ENCODE measurements around the gene COMMD4.
A peak's percentile ranks its signal among the peaks of the same experiment; 100 is the strongest.
"Not testable (repeated sequence)": the region's sequence is repeated elsewhere in the genome, so short reads cannot be mapped to it uniquely, and the experiment has no call there.

COMMD4 gene

DNA sequence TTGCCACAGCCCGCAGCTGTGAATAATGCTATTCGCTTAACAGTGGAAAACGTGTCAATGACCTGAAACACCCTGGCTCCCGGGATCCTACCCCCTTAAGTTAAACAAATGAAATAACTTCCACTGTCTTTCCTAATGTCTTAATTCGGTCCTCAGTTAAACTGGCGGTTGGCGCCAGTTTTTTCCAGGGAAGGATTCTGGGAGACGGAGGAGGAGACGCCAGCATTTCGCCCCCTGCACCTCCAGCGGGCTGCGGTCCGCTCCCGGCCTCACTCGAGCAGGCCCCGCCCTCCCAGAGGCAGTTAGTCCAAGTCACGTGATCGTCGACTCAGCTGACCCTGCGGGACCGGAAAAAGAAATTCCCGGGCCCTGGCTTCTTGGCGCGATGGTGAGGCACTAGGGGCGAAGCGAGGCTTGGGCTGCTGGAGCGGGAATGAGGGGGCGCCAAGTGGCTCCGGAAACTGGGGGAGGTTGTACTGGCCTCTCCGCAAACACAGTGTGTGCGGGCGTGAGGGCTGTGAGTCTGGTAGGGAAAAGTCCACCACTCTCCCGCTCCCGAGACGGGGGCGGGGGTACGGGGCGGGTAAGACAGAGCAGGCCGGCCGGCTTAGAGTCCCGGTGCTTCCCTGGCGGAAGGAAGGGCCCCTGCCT lies at the start of gene COMMD4:
COMMD4 (plus strand) TSS at position 359 of the 651 bp plus-strand sequence; CDS start at position 386, 27 bp downstream.
- peak; percentile 63 for DNase-seq (ENCODE audit: low read depth)

DNA sequence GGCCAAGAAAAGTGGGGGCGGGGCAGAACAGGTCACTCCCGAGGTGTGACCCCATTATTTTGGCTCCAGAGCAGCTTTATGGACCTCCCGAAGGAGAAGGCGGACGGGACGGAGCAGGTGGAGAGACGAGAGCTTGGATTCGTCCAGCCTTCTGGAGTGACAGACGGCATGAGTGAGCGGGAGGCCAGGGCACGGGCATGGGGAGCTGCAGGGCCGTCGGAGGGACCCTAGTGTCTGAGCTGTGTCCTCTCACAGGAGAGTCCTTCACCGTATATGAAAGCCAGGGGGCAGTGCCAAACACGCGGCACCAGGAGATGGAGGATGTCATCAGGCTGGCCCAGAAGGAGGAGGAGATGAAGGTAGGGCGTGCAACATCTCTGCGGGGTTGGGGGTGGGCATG lies 42.2 kb upstream of the COMMD4 start:
- not testable (repeated sequence) for DNase-seq (ENCODE audit: low read depth)

DNA sequence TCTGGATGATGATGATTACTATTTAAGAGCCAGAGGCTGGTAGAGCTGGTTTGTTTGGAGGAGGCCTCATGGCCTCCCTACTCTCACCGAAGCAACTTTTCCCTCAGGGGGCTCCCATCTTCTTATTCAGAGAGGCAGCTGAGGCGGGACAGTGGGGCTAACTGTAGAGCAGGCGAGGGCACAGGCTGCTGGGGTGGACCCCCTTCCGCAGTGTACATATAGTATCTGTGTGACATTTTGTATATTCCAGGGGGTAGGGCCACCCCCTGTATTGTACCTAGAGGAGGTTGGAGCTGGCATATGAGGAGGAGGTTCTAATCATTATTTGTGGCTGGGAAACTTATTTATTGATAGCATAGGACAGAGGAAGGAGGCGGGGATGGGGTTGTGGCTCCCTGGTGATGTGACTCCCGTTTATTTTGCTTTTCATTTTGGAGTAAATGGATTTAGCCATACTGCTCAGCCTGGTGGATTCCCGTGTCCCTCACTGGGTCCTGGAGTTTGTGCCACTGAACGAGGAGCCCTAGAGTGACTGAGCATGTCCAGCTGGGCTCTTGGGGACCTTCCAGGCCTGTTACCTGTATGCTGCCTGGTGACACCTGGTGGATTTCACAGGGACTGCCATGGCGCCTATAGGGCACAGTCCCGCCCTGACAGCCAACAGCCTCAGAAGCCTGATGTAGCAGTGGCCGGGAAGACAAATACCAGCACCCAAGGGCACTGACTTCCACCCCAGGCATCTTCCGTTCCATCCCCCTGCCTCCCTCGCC lies 37.1 kb upstream of the COMMD4 start:
- not testable (repeated sequence) for DNase-seq (ENCODE audit: low read depth)

DNA sequence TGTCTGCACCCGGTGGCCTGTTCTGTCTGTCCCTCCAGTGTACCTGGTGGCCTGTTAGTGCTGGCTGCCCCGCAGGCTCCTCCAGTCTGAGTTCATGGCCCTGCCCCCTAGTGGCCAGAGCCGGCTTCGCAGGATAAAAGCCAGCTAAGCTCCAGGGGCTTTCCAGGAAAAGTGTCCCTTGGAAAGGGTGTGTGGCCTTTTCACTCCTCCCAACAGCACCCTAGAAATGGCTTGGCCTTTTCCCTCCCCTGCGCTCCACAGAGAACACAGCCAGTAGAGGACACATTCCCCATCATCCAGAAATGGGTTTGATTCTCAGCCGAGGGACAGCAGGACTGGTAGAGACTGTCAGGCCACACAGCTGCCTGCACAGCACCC lies 36.6 kb upstream of the COMMD4 start:
- DNase-seq (ENCODE audit: low read depth) = not testable (repeated sequence)

DNA sequence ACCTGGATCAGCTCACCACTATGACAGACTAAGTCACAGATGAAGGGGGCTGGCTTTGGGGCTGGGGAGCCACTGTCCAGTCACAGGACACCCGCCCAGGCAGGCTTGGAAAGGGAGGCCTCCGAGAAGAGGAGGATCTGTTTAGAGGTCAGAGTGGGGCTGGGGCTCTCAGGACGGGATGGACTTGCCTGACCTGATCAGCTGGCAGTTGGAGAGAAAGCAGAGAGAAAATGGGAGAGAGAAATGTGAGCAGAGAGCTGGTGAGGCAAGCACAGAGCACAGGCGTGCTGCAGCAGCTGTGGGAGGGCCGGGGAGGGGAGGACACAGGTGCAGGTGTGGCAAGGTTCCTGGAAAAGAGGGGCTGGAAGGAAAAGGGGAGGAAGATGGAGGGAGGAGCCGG lies 35.8 kb upstream of the COMMD4 start:
- not testable (repeated sequence) for DNase-seq (ENCODE audit: low read depth)

DNA sequence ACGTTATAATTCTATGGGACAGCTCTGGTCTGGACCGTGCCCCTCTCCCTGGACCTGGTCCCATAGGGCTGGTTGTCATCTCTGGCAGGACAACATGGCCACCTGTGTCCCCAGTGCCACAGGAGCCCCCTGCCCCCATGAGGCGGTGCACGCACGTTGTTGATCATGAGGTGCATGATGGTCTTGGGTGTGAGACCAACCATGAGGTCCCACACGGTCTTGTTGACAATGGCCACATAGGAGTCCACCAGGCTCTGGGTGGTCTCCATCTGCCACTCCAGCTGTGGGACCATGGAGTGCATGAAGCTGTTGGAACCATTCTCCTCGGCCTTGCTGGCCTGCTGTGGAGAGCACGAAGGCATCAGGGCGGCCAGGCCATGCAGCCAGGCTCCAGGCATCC lies 33.5 kb upstream of the COMMD4 start:
- DNase-seq (ENCODE audit: low read depth) = no peak

DNA sequence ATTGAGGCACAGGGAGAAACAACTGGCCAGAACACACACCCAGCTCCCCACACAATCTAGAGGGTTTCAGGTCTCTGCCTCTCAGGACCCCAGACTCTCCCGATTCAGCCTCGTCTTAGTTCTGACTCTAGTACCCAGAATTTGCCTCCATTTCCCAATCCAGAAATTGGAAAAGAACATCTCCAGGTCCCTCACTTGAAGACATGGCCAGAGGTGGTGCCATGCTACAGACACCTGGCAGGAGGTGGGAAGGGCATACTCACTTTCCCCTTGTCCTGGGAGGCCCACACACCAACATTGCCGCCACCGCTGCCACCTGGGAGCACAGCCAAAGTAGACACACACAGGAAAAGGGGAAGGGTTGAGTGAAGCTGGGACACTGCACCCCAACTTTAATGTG lies 33.1 kb upstream of the COMMD4 start:
- DNase-seq (ENCODE audit: low read depth) = not testable (repeated sequence)

DNA sequence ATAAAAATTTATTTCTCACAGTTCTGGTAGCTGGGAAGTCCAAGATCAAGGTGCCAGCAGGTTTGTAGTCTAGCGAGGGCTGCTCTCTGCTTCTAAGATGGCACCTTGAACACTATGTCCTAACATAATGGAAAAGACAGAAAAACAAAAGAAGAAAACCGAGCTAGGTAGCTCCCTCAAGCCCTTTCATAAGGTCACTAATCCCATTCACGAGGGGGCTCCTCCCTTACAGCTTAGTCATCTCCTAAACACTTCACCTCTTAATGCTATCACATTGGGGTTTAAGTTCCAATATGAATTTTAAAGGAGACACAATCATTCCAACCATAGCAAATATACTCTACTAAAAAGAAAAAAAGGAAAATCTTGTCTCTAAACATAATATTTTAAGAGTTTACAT lies 29.7 kb upstream of the COMMD4 start:
- no peak for DNase-seq (ENCODE audit: low read depth)

DNA sequence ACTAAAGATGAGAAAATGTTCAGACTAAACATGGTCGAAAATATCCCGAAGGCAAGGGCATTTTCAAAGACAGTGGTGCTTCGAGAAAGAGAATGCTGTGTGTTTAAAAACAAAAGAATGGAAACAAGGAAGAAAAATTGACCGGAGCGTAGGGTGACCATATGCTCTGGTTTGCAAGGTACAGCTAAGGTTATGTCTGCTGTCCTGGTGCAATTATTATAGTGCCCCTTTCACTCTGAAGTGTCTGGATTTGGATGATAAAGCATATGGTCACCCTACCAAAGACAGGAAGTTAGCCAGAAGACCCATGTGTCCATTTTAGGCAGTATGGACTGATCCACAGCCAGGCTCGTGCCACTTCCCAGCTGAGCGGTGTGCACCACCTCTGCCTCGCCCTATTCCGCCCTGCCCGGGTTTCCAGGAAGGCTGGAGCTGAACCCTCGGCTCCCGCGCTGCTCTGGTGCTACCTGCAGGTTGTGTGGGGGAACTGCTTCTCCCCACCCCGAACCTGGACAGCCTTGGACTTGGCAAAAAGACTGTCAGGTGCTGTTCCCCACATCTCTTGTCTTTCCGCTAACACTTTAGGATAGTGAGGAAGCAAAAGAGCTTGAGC lies 28.0 kb upstream of the COMMD4 start:
- no peak for DNase-seq (ENCODE audit: low read depth)

DNA sequence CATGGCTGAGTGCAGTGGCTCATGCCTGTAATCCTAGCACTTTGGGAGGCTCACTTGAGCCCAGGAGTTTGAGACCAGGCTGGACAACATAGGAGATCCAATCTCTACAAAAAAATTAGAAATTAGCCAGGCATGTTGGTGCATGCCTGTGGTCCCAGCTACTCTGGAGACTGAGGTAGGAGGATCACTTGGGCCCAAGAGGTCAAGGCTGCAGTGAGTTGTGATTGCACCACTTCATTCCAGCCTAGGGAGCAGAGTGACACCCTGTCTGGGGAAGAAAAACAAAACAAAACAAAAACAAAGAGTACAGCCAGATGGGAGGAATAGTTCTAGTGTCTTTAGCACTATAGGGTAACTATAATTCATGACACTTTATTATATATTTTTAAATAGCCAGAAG lies 26.2 kb upstream of the COMMD4 start:
- DNase-seq (ENCODE audit: low read depth) = peak; percentile 23

DNA sequence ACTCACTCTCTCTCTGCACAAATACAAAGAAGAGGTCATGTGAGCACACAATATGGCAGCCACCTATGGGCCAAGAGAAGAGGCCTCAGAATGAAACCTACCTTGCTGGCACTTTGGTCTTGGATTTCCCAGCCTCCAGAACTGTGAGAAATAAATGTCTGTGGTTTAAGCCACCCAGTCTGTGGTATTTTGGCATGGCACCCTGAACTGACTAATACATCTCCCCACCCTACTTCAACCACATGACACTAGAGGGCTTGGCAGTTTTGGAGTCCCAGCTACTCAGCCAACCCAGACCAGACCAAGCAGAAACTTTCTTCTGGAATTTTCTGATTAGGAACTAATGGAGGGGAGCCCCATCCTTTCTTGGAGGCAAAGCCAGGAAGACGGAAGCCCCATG lies 23.3 kb upstream of the COMMD4 start:
- peak; percentile 25 for DNase-seq (ENCODE audit: low read depth)

DNA sequence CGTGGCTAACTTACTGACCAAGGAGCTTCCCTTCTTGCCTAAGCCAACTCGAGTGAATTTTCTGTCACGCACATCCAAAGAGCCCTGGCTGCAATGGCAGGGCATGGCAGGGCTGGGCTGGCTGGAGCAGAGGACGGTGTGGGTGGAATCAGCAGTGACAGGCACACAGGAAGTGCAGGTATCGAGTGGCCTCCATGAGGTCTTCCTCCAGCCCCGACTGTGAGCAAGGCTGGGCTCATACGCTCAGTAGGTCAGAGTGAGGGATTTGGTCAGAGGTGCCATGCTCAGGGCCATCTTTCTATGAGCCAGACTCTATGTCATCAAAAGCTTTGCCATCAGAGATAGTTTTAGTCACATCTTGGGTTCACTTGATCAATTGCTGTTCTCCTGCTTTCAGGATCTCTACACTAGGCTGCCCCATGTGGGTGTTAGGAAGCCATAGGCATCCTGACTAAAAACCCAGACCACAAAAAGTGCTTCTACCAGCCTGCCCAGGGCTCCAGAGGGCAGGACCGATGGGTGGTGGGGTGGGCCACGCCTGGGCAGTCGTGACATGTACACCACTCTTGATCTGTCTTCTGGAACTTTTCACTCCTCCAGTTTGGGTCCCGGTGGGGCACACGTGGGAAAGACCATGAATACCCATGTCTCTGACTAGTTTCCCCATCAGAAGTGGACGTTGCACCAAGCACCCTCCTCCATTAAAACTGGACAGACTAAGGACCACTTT lies 22.6 kb upstream of the COMMD4 start:
- no peak for DNase-seq (ENCODE audit: low read depth)

DNA sequence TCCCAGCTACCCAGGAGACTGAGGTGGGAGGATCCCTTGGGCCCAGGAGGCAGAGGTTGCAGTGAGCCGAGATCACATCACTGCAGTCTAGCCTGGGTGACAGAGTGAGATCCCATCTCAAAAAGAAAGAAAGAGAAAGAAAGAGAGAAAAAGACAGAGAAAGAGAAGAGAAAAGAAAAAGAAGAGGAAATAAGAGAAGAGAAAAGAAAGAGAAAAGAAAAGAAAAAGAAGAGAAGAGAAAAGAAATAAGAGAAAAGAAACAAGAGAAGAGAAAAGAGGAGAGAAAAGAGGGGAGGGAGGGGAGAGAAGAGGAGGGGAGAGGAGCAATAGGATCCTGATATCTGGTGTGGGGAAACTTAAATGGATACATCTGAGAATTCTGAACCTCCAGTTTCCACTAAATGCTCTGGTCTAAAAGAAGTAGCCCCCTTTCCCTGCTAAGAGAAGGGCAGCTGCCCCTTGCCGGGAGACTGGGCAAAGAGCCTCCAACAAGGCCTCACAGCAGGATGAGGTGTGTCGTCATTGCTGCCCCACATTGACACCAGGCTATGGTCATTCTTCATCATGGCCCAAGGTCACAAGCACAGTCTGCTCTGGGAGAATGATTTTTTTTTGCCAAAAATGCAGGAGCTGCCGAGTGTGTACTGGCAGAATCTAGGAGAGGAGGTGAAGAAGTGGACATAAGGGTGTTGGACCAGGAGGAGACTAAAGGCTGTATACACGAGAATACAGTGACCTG lies 21.1 kb upstream of the COMMD4 start:
- DNase-seq (ENCODE audit: low read depth) = no peak

DNA sequence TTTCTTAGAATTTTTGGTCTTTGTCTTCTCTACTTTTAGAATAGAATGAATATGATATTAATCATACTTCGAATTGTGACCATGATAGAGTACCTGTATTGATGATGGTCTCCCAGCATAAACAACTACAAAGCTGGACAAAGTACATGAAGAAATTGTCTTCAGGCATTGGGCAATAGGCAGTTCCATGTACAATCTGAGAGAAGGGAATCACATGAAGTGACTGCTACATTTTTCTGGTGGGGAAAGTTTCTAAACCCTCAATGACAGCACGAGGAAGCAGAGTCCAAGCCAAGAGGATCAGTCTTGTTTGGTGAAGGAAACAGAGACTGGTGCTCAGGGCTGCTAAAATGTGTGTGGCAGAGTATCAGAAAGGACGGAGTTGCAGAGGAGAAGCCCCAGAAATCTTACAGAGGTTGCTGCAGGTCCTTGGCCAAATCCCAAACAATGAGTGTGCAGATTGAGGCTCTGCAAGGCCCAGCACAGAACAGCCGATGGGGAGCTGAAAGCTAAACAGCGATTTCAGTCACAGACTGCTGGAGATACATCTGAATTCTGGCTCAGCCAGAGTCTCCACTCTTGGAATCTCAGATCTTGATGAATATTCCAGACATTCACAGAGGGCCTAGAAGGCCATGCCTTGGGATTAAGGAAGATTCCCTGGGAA lies 16.5 kb upstream of the COMMD4 start:
- DNase-seq (ENCODE audit: low read depth) = not testable (repeated sequence)

DNA sequence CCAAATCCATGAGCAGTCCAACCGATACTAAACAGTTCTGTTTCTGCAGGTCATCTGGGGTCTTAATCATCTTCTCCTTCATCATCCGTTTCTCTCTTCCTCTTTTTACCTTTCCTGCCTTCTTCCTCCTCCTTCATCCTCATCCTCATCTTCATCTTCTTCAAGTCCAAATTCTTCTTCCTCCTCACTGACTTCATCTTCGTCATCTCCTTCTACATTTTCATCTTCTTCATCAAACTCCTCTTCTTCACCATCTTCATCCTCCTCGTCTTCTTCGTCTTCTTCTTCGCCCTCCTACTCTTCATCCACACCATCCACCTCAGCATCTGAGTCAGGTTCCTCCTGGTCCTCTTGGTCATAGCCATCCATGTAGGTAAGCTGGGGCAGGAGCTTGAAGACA lies 14.2 kb upstream of the COMMD4 start:
- no peak for DNase-seq (ENCODE audit: low read depth)

DNA sequence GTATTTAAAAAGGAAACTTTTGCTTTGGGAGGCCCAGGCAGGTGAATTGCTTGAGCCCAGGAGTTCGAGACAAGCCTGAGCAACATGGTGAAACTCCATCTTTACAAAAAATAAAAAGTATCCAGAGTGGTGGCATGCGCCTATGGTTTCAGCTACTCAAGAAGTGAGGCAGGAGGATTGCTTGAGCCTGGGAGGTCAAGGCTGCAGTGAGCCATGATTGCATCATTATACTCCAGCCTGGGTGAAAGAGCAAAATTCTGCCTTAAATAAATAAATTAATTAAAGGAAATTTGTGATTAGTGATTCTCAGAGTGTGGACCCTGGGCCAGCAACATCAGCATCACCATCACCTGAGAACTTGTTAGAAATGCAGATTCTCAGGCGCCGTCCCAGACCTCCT lies 9.9 kb upstream of the COMMD4 start:
- no peak for DNase-seq (ENCODE audit: low read depth)

DNA sequence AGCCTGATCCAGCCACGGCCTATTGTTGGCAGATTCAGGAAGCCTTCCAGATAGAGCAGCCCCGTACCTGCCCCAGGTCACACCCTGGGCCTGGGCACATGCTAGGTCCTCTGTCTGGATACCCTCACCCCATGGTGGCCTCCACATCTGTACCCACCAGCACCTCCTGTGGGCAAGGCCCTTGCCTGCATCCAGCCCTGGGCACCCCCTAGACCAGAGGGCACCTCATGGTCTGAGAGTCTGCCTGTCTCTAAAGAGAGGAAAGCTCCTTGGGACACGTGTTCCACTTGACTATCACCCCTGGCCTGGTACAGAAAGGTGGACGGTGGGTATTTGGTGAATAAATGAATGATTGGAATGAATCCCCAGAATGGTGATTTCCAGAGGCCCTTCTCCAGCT lies 8.9 kb upstream of the COMMD4 start:
- no peak for DNase-seq (ENCODE audit: low read depth)

DNA sequence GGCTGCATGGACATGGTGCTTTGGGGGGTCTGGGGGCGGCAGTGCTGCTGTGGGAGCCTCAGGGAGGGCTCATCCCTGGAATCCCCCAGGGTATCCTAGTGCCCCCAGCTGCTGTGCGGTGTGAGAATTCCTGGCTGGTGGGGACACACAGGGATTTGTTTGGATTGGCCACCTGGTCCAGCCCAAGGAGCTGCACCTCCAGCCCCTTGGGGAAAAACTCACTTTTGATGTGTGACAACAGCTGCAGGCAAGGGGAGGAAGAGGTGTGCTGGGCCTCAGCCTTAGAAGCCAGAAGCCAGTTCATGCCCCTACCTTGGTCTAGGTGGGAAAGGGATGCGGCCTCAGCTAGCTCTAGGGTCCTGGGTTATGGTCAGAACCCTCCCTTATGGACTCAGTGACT lies 8.4 kb upstream of the COMMD4 start:
- DNase-seq (ENCODE audit: low read depth) = no peak

DNA sequence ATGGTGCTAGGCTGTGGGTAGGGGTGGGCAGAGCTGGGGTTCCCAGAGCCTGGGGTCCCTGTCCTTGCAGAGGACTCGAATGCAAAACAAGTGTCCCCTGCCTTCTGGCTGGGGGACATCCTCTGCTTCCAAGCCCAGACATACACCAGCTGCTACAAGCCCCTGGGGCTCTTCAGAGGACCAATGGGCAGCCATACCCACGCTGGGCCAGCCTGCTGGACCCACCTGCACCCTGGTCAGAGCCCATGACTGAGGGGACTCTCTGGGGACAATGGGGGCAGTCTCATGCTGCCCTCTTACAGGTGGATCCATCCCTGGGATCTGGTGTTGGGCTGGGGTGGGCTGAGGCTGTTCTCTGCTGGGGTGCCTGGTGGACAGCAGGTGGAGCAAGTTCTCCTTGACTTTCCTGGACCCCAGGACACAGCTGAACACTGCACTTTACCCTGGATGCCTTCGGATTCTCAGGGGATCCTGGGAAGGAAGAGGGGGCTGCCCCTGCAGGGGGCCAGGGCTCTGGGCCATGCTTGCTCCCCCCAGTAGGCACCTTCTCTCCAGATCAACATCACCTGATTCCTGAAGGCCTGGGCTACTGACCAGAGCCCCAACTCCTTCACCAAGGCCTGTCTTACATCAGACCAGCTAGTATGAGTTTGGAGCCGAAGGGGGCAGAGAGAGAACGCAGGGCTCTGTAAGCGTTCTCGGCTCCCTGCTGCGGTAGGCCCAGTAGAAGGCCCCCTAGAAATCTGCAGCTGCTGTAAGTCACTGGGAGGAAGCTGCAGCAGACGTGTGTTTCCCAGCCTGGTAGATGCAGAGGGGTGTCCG lies 7.2 kb upstream of the COMMD4 start:
- no peak for DNase-seq (ENCODE audit: low read depth)

DNA sequence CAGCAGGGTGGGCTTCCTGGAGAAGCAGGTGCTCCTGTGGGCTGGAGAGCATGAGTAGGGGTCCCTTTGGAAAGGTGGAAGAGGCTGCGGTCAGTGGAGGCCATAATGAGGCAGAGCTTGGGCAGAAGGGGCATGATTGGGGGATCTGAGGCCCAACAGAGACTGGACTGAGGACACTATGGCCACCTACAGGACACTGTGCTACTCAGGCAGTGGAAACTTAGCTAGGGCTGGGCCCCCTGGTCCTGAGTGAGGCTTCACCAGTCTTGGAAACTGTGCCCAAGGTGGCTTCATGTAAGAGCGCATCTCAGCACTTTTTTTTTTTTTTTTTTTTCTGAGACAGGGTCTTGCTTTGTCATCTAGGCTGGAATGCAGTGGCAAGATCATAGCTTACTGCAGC lies 6.3 kb upstream of the COMMD4 start:
- DNase-seq (ENCODE audit: low read depth) = no peak

DNA sequence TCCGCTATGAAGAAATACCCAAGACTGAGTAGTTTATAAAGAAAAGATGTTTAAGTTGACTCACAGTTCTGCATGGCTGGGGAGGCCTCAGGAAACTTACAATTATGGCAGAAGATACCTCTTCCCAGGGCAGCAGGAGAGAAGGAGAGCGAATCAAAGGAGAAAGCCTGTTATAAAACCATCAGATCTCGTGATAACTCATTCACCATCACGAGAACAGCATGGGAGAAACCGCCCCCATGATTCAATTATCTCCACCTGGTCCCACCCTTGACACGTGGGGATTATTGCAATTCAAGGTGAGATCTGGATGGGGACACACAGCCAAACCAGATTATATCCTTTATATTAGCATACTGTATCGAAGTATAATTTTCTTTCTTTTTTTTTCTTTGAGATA lies 3.8 kb upstream of the COMMD4 start:
- DNase-seq (ENCODE audit: low read depth) = not testable (repeated sequence)
